IMR-90 (cell line): ENCODE results near the gene MLST8. TPM values are rescaled to one million over a fixed set of nuclear protein-coding genes. Genes with fewer than 3 reads are reported as not detected.

Experiments
- ATAC-seq: fragments of 200-7000 bp; cut with Tn5 transposase; 2 replicates; pipeline ENCODE4 v1.9.1; 2020; ENCODE audit warnings: low read depth, mild to moderate bottlenecking, moderate library complexity
- BruUV-seq: library from RNA; stranded (reverse); fragments of 400-500 nt; replicated peaks from 2 replicates; lab custom pipeline; 2021; lab: Mats Ljungman, UMichigan
- CTCF ChIA-PET: fragments of 300-600 bp; formaldehyde crosslinking; extraction: SDS; loops from one replicate; lab custom pipeline; 2021; ENCODE audit warnings: antibody characterized with exemption; lab: Yijun Ruan, JAX
- POLR2A ChIA-PET: fragments of 300-600 bp; sonication (Branson Sonifier 250); formaldehyde crosslinking; loops from one replicate; lab custom pipeline; 2022; ENCODE audit warnings: antibody characterized with exemption; ENCODE audit not compliant: unreplicated experiment; lab: Charles Lee
- DNase-seq: peaks from one replicate; pipeline ENCODE4 v3.0.0; 2013
- H2AFZ ChIP-seq: replicated peaks from 2 replicates; pipeline ENCODE3; 2013; ENCODE audit warnings: low read length, mild to moderate bottlenecking; ENCODE audit not compliant: poor library complexity
- H2AK5ac ChIP-seq: 2 replicates; pipeline ENCODE4 v1.6.1; 2013; ENCODE audit warnings: low read depth, low read length, inconsistent platforms
- H2AK9ac ChIP-seq: replicated peaks from 2 replicates; pipeline ENCODE3; 2013; ENCODE audit warnings: mild to moderate bottlenecking, low read depth, low read length, moderate library complexity; ENCODE audit not compliant: poor library complexity
- H2BK120ac ChIP-seq: 2 replicates; pipeline ENCODE4 v1.6.1; 2013; ENCODE audit warnings: low read depth, low read length, inconsistent platforms
- H2BK15ac ChIP-seq: 3 replicates; pipeline ENCODE4 v1.6.1; 2013; ENCODE audit warnings: low read depth, low read length, inconsistent platforms
- H2BK20ac ChIP-seq: 2 replicates; pipeline ENCODE4 v1.6.1; 2013; ENCODE audit warnings: low read depth, mild to moderate bottlenecking, inconsistent platforms, low read length, moderate library complexity
- H2BK5ac ChIP-seq: 2 replicates; pipeline ENCODE4 v1.6.1; 2013; ENCODE audit warnings: mild to moderate bottlenecking, low read depth, low read length, inconsistent platforms; ENCODE audit not compliant: poor library complexity, severe bottlenecking
- H3K14ac ChIP-seq: replicated peaks from 2 replicates; pipeline ENCODE4 v1.6.1; 2013; ENCODE audit warnings: low read depth, low read length, inconsistent platforms
- H3K18ac ChIP-seq: 2 replicates; pipeline ENCODE4 v1.6.1; 2013; ENCODE audit warnings: low read depth, low read length, control low read depth
- H3K23ac ChIP-seq: 2 replicates; pipeline ENCODE4 v1.6.1; 2013; ENCODE audit warnings: low read depth, low read length, inconsistent platforms
- H3K27ac ChIP-seq: 2 replicates; pipeline ENCODE4 v1.5.1; 2013; ENCODE audit warnings: mild to moderate bottlenecking, control low read depth, low read length; ENCODE audit not compliant: insufficient read depth
- H3K27me3 ChIP-seq: 2 replicates; pipeline ENCODE4 v1.6.1; 2013; ENCODE audit warnings: low read length; ENCODE audit not compliant: control insufficient read depth, insufficient read depth
- H3K36me3 ChIP-seq: 2 replicates; pipeline ENCODE4 v1.6.1; 2013; ENCODE audit warnings: low read length, mixed read lengths; ENCODE audit not compliant: control insufficient read depth, insufficient read depth
- H3K4ac ChIP-seq: 2 replicates; pipeline ENCODE4 v1.6.1; 2013; ENCODE audit warnings: low read depth, low read length, inconsistent platforms
- H3K4me1 ChIP-seq: 2 replicates; pipeline ENCODE4 v1.6.1; 2013; ENCODE audit warnings: low read length, mixed read lengths; ENCODE audit not compliant: control insufficient read depth, insufficient read depth
- H3K4me2 ChIP-seq: 2 replicates; pipeline ENCODE4 v1.6.1; 2013; ENCODE audit warnings: low read depth, mild to moderate bottlenecking, control low read depth, low read length, moderate library complexity
- H3K4me3 ChIP-seq: 2 replicates; pipeline ENCODE4 v1.5.1; 2013; ENCODE audit warnings: low read depth, mild to moderate bottlenecking, control low read depth, low read length, moderate library complexity; ENCODE audit not compliant: insufficient read depth
- H3K56ac ChIP-seq: 2 replicates; pipeline ENCODE4 v1.6.1; 2013; ENCODE audit warnings: low read length, inconsistent platforms; ENCODE audit not compliant: insufficient read depth; ENCODE audit errors: extremely low read depth
- H3K79me1 ChIP-seq, 2 experiments: 2 replicates each; pipeline ENCODE4 v1.6.1; 2013; ENCODE audit warnings: low read length in 2 of 2, inconsistent platforms in 1 of 2, low read depth in 1 of 2
- H3K9ac ChIP-seq: 2 replicates; pipeline ENCODE4 v1.6.1; 2013; ENCODE audit warnings: low read depth, low read length, control low read depth
- H3K9me1 ChIP-seq: 2 replicates; pipeline ENCODE4 v1.6.1; 2013; ENCODE audit warnings: low read length, inconsistent platforms; ENCODE audit not compliant: insufficient read depth
- H3K9me3 ChIP-seq: 2 replicates; pipeline ENCODE4 v1.6.1; 2013; ENCODE audit warnings: low read length; ENCODE audit not compliant: control insufficient read depth, insufficient read depth
- H4K20me1 ChIP-seq: 2 replicates; pipeline ENCODE4 v1.6.1; 2013; ENCODE audit warnings: low read length, inconsistent platforms; ENCODE audit not compliant: insufficient read depth
- H4K5ac ChIP-seq: 2 replicates; pipeline ENCODE4 v1.6.1; 2013; ENCODE audit warnings: mild to moderate bottlenecking, low read depth, low read length, control low read depth
- H4K8ac ChIP-seq, 2 experiments: 2 replicates each; pipeline ENCODE4 v1.6.1; 2013; ENCODE audit warnings: low read depth in 2 of 2, low read length in 2 of 2, control low read depth in 1 of 2, inconsistent platforms in 1 of 2
- H4K91ac ChIP-seq: 2 replicates; pipeline ENCODE4 v1.6.1; 2013; ENCODE audit warnings: low read depth, low read length, inconsistent platforms; ENCODE audit not compliant: insufficient read depth
- CTCF ChIP-seq: conservative IDR thresholded peaks from 2 replicates; pipeline ENCODE4 v1.5.1; 2012; ENCODE audit warnings: mild to moderate bottlenecking, low read depth, low read length, improper control_type of control experiment
- WGBS, 2 experiments: methylation state at CpG; one replicate each; pipeline versions ENCODE4 v1.1.5 to v1.1.7; 2013; ENCODE audit warnings: missing lambda C conversion rate in 2 of 2; ENCODE audit not compliant: insufficient read length in 1 of 2; ENCODE audit errors: extremely low coverage in 2 of 2; 5-methylcytosine and 5-hydroxymethylcytosine counted together
- dilution Hi-C: fragments of 300-500 bp; cut with HindIII; formaldehyde crosslinking; loops from one replicate; pipeline ENCODE4 v1.14.3; 2018; ENCODE audit warnings: low sequenced_read_pairs; ENCODE audit not compliant: unreplicated experiment
- in situ Hi-C: fragments of 300-500 bp; cut with MboI; formaldehyde crosslinking; loops from 3 replicates; pipeline ENCODE4 v1.14.3; 2019; ENCODE audit warnings: low sequenced_read_pairs, inconsistent platforms, mixed read lengths
- intact Hi-C: fragments of 100-400 bp; cut with micrococcal nuclease; formaldehyde crosslinking; loops from 2 replicates; pipeline ENCODE4 v1.10.0; 2022
- polyA plus RNA-seq, 3 experiments: library from polyadenylated mRNA; depleted of rRNA; stranded (reverse); fragments of >200 nt; gene quantifications; 2 replicates each; pipeline ENCODE4 v1.2.3, GENCODE V29; 2012; ENCODE audit warnings: low replicate concordance in 1 of 3
- total RNA-seq: library from RNA; depleted of rRNA; stranded (reverse); fragments of >200 nt; gene quantifications from 2 replicates; pipeline ENCODE4 v1.2.3, GENCODE V29; 2012

Gene MLST8
- total and polyA plus RNA-seq, 2 of the 4 experiments (the other 2 are of a cell fraction), result 34.4 to 93.7 TPM

- H3K23ac ChIP-seq, result 0 out of 2 replicates have a peak overlapping the region, but pooled peaks have one; percentile 41
- H3K18ac ChIP-seq, result no peak overlapping the region
- no peak overlapping the region for H3K4ac ChIP-seq
- H2BK5ac ChIP-seq, result no peak overlapping the region
- no peak overlapping the region for H4K8ac ChIP-seq
- H3K27ac ChIP-seq, result 0 out of 2 replicates have a peak overlapping the region, but pooled peaks have one; percentile 67
- no peaks in the 10 kb centered on the region for H3K27me3 ChIP-seq
- peaks cover 19% of the 10 kb centered on the region for H3K36me3 ChIP-seq
- no peak overlapping the region for H4K91ac ChIP-seq
- ChIA-PET POLR2A (no interaction called here), CTCF (no interaction called here)
- H2AK9ac ChIP-seq, result peak overlapping the region; percentile 43
- 83% methylated on average over 8 of the region's 27 CpGs; no CpG with 5 or more reads in 1 of the 2 experiments for WGBS, 2 experiments
- no peak overlapping the region for H2BK20ac ChIP-seq
- no TSS peak for BruUV-seq
- in situ Hi-C loops, result no loop called here
- TF ChIP-seq CTCF, result no peak
- peaks cover 86% of the 10 kb centered on the region for H4K20me1 ChIP-seq
- H2AK5ac ChIP-seq, result peak overlapping the region; percentile 32; the same call in 1 of the 2 replicates
- dilution Hi-C loops, result no loop called here
- H3K56ac ChIP-seq, result no peak overlapping the region
- H3K9me1 ChIP-seq, result 0 out of 2 replicates have a peak, but pooled peaks cover 6% of the 10 kb centered on the region
- H3K9ac ChIP-seq, result no peak overlapping the region
- H3K4me3 ChIP-seq, result no peak overlapping the region
- H3K4me1 ChIP-seq, result peaks cover 45% of the 10 kb centered on the region
- ATAC-seq, result no peak
- peaks cover 0 to 82% of the 10 kb centered on the region in 2 experiments; a peak in 3 of 4 replicates for H3K79me1 ChIP-seq
- H4K5ac ChIP-seq, result no peak overlapping the region
- intact Hi-C loops, result no loop called here
- H3K4me2 ChIP-seq, result no peak overlapping the region; the same call in 1 of the 2 replicates
- no peak overlapping the region for H3K14ac ChIP-seq
- H3K9me3 ChIP-seq, result no peaks in the 10 kb centered on the region
- no peak overlapping the region for H2BK120ac ChIP-seq
- H2AFZ ChIP-seq, result no peak overlapping the region
- no peak for DNase-seq
- H2BK15ac ChIP-seq, result no peak overlapping the region
Observed at GRCh38 chr16:2157480-2158261, 47.6 kb upstream of the MLST8 start.
